MM.1S (cell line): ENCODE measurements around the gene RAB43.

Experiments
- CTCF ChIP-seq: fragments of 300-600 bp; sonication (generic); IDR thresholded peaks from 2 replicates; pipeline ENCODE4 v1.5.1; 2016; ENCODE audit warnings: antibody characterized with exemption, low read length, mixed read lengths
- EZH2 ChIP-seq: fragments of 300-600 bp; sonication (generic); optimal IDR thresholded peaks from 2 replicates; pipeline ENCODE3; 2017; ENCODE audit warnings: low read depth, mild to moderate bottlenecking, antibody characterized with exemption, low read length, mixed read lengths
- EZH2phosphoT487 ChIP-seq: fragments of 300-600 bp; sonication (generic); IDR thresholded peaks from 2 replicates; pipeline ENCODE4 v1.6.1; 2018; ENCODE audit warnings: antibody characterized with exemption, low read length

DNA sequence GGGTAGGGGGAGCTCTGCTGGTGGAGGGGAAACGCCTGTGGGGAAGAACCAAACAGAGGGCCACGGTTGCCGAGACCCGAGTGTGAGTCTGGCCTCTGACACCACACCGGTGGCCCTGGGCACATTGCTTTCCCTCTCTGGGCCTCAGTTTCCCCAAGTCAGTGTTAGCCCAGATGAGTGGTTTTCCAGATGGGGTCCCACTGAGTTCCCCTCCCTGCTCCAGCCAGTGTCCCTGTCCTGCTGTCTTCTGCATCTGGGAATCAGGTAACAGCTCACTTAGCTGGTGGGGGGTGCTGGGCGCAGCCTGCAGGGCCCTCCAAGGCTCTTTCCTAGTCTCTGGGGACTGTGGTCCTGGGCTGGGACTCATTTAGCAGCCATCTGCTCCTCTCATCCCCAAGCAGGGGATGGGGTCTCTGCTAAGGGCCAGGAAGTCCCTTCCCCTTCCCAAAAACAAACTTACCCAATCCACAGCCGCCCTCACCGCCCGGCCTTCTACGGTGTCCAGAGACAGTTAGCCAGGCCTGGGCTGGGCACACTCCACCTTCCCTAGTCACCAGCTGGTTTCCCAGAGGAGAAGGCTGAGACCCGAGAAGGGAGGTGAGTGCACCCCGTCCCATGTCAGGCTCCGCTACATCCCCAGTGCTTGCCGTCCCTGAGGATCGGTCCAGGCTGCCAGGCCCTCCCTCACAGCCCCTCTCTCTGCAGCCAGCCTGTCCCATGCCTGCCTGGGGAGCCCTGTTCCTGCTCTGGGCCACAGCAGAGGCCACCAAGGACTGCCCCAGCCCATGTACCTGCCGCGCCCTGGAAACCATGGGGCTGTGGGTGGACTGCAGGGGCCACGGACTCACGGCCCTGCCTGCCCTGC lies 60.3 kb downstream of the RAB43 start:
- no peak for TF ChIP-seq CTCF
- TF ChIP-seq EZH2phosphoT487 = no peak
- TF ChIP-seq EZH2 = no peak
